Measurements from ENCODE around the gene ZNF717. TPM values are rescaled to one million over a fixed set of nuclear protein-coding genes. Genes with fewer than 3 reads are reported as not detected.
A peak's percentile ranks its signal among the peaks of the same experiment; 100 is the strongest.
"Not testable (repeated sequence)": the region's sequence is repeated elsewhere in the genome, so short reads cannot be mapped to it uniquely, and the experiment has no call there.

ZNF717 gene
- total RNA-seq (2014; rRNA removed; shearing (Covaris generic)), result 6.9 and 9.3 TPM in 2 replicates

- H3K36me3 ChIP-seq; H3K4me1 ChIP-seq; H3K27me3 ChIP-seq; H3K9me3 ChIP-seq (replicated peaks): not testable (repeated sequence)
- DNase-seq, result peak; percentile 78 to 85
- Histone ChIP-seq H3K4me3 (peak within 1 kb of the TSS; percentile 78), H3K27ac (peak within 1 kb of the TSS; percentile 49)
Measured at GRCh38 chr3:75785081-75785755, at the start of gene ZNF717. ZNF717 (minus strand) TSS chr3:75785549; CDS start chr3:75783362, 2,187 bp downstream.

- not testable (repeated sequence) for H3K4me3 ChIP-seq; DNase-seq; H3K4me1 ChIP-seq; H3K9me3 ChIP-seq (replicated peaks); H3K27me3 ChIP-seq; H3K27ac ChIP-seq; H3K36me3 ChIP-seq
Measured at GRCh38 chr3:75831076-75831475, 45.7 kb upstream of the ZNF717 start.

GRCh38 chr3:75818019-75818418 lies 32.7 kb upstream of the ZNF717 start:
- not testable (repeated sequence) for H3K27ac ChIP-seq; H3K4me3 ChIP-seq; H3K27me3 ChIP-seq; H3K9me3 ChIP-seq (replicated peaks); H3K4me1 ChIP-seq; H3K36me3 ChIP-seq
- peak in 1 of 2 experiments; percentile 6 for DNase-seq

GRCh38 chr3:75816287-75817180 lies 31.2 kb upstream of the ZNF717 start:
- not testable (repeated sequence) for H3K27me3 ChIP-seq; H3K36me3 ChIP-seq; H3K4me1 ChIP-seq; DNase-seq; H3K4me3 ChIP-seq; H3K9me3 ChIP-seq (replicated peaks); H3K27ac ChIP-seq

GRCh38 chr3:75814797-75815196 lies 29.4 kb upstream of the ZNF717 start:
- Histone ChIP-seq H3K27me3 (no peaks in the 10 kb centered on the region), H3K9me3 (replicated peaks) (no peaks in the 10 kb centered on the region), H3K4me1 (no peaks in the 10 kb centered on the region), H3K36me3 (no peaks in the 10 kb centered on the region), H3K27ac (no peak overlapping the region), H3K4me3 (no peak overlapping the region)
- no peak for DNase-seq

- Histone ChIP-seq H3K4me1 (no peaks in the 10 kb centered on the region), H3K9me3 (replicated peaks) (no peaks in the 10 kb centered on the region), H3K36me3 (no peaks in the 10 kb centered on the region), H3K27ac (no peak overlapping the region), H3K27me3 (no peaks in the 10 kb centered on the region), H3K4me3 (no peak overlapping the region)
- no peak for DNase-seq
Measured at GRCh38 chr3:75782506-75782905, 2.8 kb downstream of the ZNF717 start.

- H3K27me3 ChIP-seq, result no peaks in the 10 kb centered on the region
Measured at GRCh38 chr3:75781079-75781745, 4.1 kb downstream of the ZNF717 start.

GRCh38 chr3:75777742-75778141 lies 7.6 kb downstream of the ZNF717 start:
- not testable (repeated sequence) for H3K4me1 ChIP-seq; H3K36me3 ChIP-seq; H3K27ac ChIP-seq; H3K4me3 ChIP-seq; H3K27me3 ChIP-seq; H3K9me3 ChIP-seq (replicated peaks); DNase-seq

More at GRCh38 chr3:75781079-75781745, 4.1 kb downstream of the ZNF717 start:
- H3K9me3 ChIP-seq (replicated peaks), result no peaks in the 10 kb centered on the region
- no peak overlapping the region for H3K27ac ChIP-seq
- H3K36me3 ChIP-seq, result no peaks in the 10 kb centered on the region
- H3K4me3 ChIP-seq, result no peak overlapping the region
- H3K4me1 ChIP-seq, result no peaks in the 10 kb centered on the region
- DNase-seq, result no peak

GRCh38 chr3:75771631-75772030 lies 13.7 kb downstream of the ZNF717 start:
- not testable (repeated sequence) for H3K4me1 ChIP-seq, H3K36me3 ChIP-seq, DNase-seq

GRCh38 chr3:75768303-75769017 lies 16.9 kb downstream of the ZNF717 start:
- H3K27ac ChIP-seq, result no peak overlapping the region
- no peaks in the 10 kb centered on the region for H3K4me1 ChIP-seq

More at GRCh38 chr3:75771631-75772030, 13.7 kb downstream of the ZNF717 start:
- not testable (repeated sequence) for H3K4me3 ChIP-seq; H3K9me3 ChIP-seq (replicated peaks); H3K27me3 ChIP-seq; H3K27ac ChIP-seq

GRCh38 chr3:75737831-75738493 lies 47.4 kb downstream of the ZNF717 start:
- Histone ChIP-seq H3K9me3 (replicated peaks) (no peaks in the 10 kb centered on the region), H3K4me1 (no peaks in the 10 kb centered on the region), H3K27me3 (no peaks in the 10 kb centered on the region), H3K27ac (no peak overlapping the region), H3K4me3 (no peak overlapping the region), H3K36me3 (no peaks in the 10 kb centered on the region; the same call in 1 of the 2 replicates)
- peak in 1 of 2 experiments; percentile 2 for DNase-seq

More at GRCh38 chr3:75768303-75769017, 16.9 kb downstream of the ZNF717 start:
- no peak overlapping the region for H3K4me3 ChIP-seq
- DNase-seq, result no peak
- H3K27me3 ChIP-seq, result no peaks in the 10 kb centered on the region
- H3K9me3 ChIP-seq (replicated peaks), result no peaks in the 10 kb centered on the region
- H3K36me3 ChIP-seq, result no peaks in the 10 kb centered on the region

GRCh38 chr3:75727985-75728384 lies 57.4 kb downstream of the ZNF717 start:
- H3K4me1 ChIP-seq, result no peaks in the 10 kb centered on the region
- H3K27me3 ChIP-seq, result no peaks in the 10 kb centered on the region
- H3K27ac ChIP-seq, result no peak overlapping the region
- no peaks in the 10 kb centered on the region for H3K9me3 ChIP-seq (replicated peaks)
- no peak overlapping the region for H3K4me3 ChIP-seq
- DNase-seq, result no peak
- H3K36me3 ChIP-seq, result no peaks in the 10 kb centered on the region

- H3K4me1 ChIP-seq, result no peaks in the 10 kb centered on the region
- no peak for DNase-seq
- no peak overlapping the region for H3K4me3 ChIP-seq
- no peaks in the 10 kb centered on the region for H3K36me3 ChIP-seq
- no peaks in the 10 kb centered on the region for H3K27me3 ChIP-seq
- H3K9me3 ChIP-seq (replicated peaks), result no peaks in the 10 kb centered on the region
- no peak overlapping the region for H3K27ac ChIP-seq
Measured at GRCh38 chr3:75692061-75692460, 93.3 kb downstream of the ZNF717 start.

GRCh38 chr3:75687323-75687722 lies 98.0 kb downstream of the ZNF717 start:
- H3K4me3 ChIP-seq, result no peak overlapping the region
- no peaks in the 10 kb centered on the region for H3K9me3 ChIP-seq (replicated peaks)
- H3K36me3 ChIP-seq, result no peaks in the 10 kb centered on the region
- H3K27me3 ChIP-seq, result no peaks in the 10 kb centered on the region
- H3K4me1 ChIP-seq, result no peaks in the 10 kb centered on the region
- no peak overlapping the region for H3K27ac ChIP-seq
- DNase-seq, result no peak

All from SJCRH30 (cell line).